H1 (cell line): Measurements from ENCODE around the gene WFDC5. TPM values are rescaled to one million over a fixed set of nuclear protein-coding genes. Genes with fewer than 3 reads are reported as not detected.

Experiments used
- CTCF ChIA-PET: fragments of 300-600 bp; sonication (Branson Sonifier 250); formaldehyde crosslinking; loops from one replicate; lab custom pipeline; 2021; ENCODE audit not compliant: partially characterized antibody; lab: Charles Lee
- POLR2A ChIA-PET: fragments of 300-600 bp; sonication (Branson Sonifier 250); formaldehyde crosslinking; loops from one replicate; lab custom pipeline; 2021; ENCODE audit warnings: inconsistent platforms; ENCODE audit not compliant: partially characterized antibody; lab: Charles Lee
- DNase-seq, 2 experiments: peaks; one replicate each; pipeline versions ENCODE4 v3.0.0 to v3.0.0-alpha.2; 2010 to 2022; ENCODE audit warnings: low spot score in 2 of 2, low read depth in 1 of 2, mixed read lengths in 1 of 2
- FAIRE-seq: peaks from 2 replicates; lab custom pipeline; 2011; peaks lifted over from hg19 to GRCh38; lab: Jason Lieb, UNC
- H2AFZ ChIP-seq: 2 replicates; pipeline ENCODE4 v1.8.1; 2012; ENCODE audit warnings: low read length, inconsistent platforms
- H2AK5ac ChIP-seq: 2 replicates; pipeline ENCODE4 v1.6.1; 2013; ENCODE audit warnings: low read depth, low read length
- H2BK120ac ChIP-seq: replicated peaks from 2 replicates; pipeline ENCODE3; 2013; ENCODE audit warnings: low read depth, low read length, inconsistent platforms
- H2BK12ac ChIP-seq: 2 replicates; pipeline ENCODE4 v1.6.1; 2013; ENCODE audit warnings: low read depth, low read length
- H2BK15ac ChIP-seq: 2 replicates; pipeline ENCODE4 v1.6.1; 2013; ENCODE audit warnings: low read length
- H2BK20ac ChIP-seq: 2 replicates; pipeline ENCODE4 v1.6.1; 2013; ENCODE audit warnings: low read length
- H2BK5ac ChIP-seq: 2 replicates; pipeline ENCODE4 v1.6.1; 2013; ENCODE audit warnings: low read depth, low read length
- H3K14ac ChIP-seq: 2 replicates; pipeline ENCODE4 v1.6.1; 2013; ENCODE audit warnings: inconsistent platforms; ENCODE audit not compliant: insufficient read length
- H3K18ac ChIP-seq: 2 replicates; pipeline ENCODE4 v1.6.1; 2013; ENCODE audit warnings: low read length; ENCODE audit errors: extremely low read depth
- H3K23ac ChIP-seq: 2 replicates; pipeline ENCODE4 v1.6.1; 2013; ENCODE audit warnings: inconsistent platforms; ENCODE audit not compliant: insufficient read length
- H3K23me2 ChIP-seq: 2 replicates; pipeline ENCODE4 v1.6.1; 2013; ENCODE audit warnings: low read depth, low read length
- H3K27ac ChIP-seq: 2 replicates; pipeline ENCODE4 v1.6.1; 2011; ENCODE audit warnings: low read depth, low read length, inconsistent platforms
- H3K27me3 ChIP-seq, 4 experiments: replicated peaks in 1 of 4; 1 replicate in 1 of 4; 2 replicates in 3 of 4; pipeline versions ENCODE4 v1.6.1 to v1.8.1; 2011 to 2013; ENCODE audit warnings: low read length in 3 of 4, mild to moderate bottlenecking in 3 of 4, inconsistent platforms in 2 of 4, mixed read lengths in 2 of 4, moderate library complexity in 1 of 4; ENCODE audit not compliant: control insufficient read depth in 3 of 4, insufficient read depth in 3 of 4; ENCODE audit errors: extremely low read depth in 1 of 4
- H3K36me3 ChIP-seq, 4 experiments: 2 replicates each; pipeline versions ENCODE4 v1.6.1 to v1.8.1; 2011 to 2013; ENCODE audit warnings: mild to moderate bottlenecking in 4 of 4, low read length in 3 of 4, moderate library complexity in 2 of 4, control low read depth in 1 of 4, inconsistent platforms in 1 of 4; ENCODE audit not compliant: insufficient read depth in 4 of 4, control insufficient read depth in 2 of 4
- H3K4ac ChIP-seq: replicated peaks from 2 replicates; pipeline ENCODE3; 2013; ENCODE audit warnings: low read length, low read depth, mixed read lengths, inconsistent platforms; ENCODE audit not compliant: insufficient read length
- H3K4me1 ChIP-seq, 4 experiments: replicated peaks in 1 of 4; 1 replicate in 1 of 4; 2 replicates in 3 of 4; pipeline versions ENCODE4 v1.6.1 to v1.8.1; 2011 to 2013; ENCODE audit warnings: low read length in 3 of 4, inconsistent platforms in 2 of 4, mixed read lengths in 1 of 4; ENCODE audit not compliant: insufficient read depth in 4 of 4, control insufficient read depth in 3 of 4
- H3K4me2 ChIP-seq, 2 experiments: 2 replicates each; pipeline versions ENCODE4 v1.6.1 to v1.8.1; 2011 to 2013; ENCODE audit warnings: low read depth in 2 of 2, low read length in 2 of 2, control low read depth in 1 of 2, inconsistent platforms in 1 of 2, mild to moderate bottlenecking in 1 of 2; ENCODE audit not compliant: insufficient read depth in 1 of 2
- H3K4me3 ChIP-seq, 4 experiments: fragments of 200-600, 300-600 bp in 1 of 4; sonication (generic), shearing (Covaris generic), sonication (Bioruptor Twin) in 1 of 4; 2 replicates each; pipeline versions ENCODE4 v1.5.1 to v1.8.1; 2011 to 2016; ENCODE audit warnings: low read length in 4 of 4, low read depth in 3 of 4, control low read depth in 2 of 4, inconsistent platforms in 2 of 4, mild to moderate bottlenecking in 2 of 4, mixed read lengths in 1 of 4, moderate library complexity in 1 of 4; ENCODE audit not compliant: insufficient read depth in 2 of 4; ENCODE audit errors: extremely low read depth in 1 of 4
- H3K56ac ChIP-seq: replicated peaks from 2 replicates; pipeline ENCODE3; 2013; ENCODE audit warnings: low read depth, mild to moderate bottlenecking, mixed read lengths, low read length, inconsistent platforms; ENCODE audit not compliant: insufficient read length
- H3K79me1 ChIP-seq: 2 replicates; pipeline ENCODE4 v1.6.1; 2013; ENCODE audit warnings: low read depth, low read length, control low read depth
- H3K79me2 ChIP-seq, 2 experiments: 2 replicates each; pipeline versions ENCODE4 v1.6.1 to v1.8.1; 2012 to 2013; ENCODE audit warnings: low read length in 2 of 2, mild to moderate bottlenecking in 2 of 2, inconsistent platforms in 1 of 2; ENCODE audit not compliant: insufficient read depth in 2 of 2, control insufficient read depth in 1 of 2
- H3K9ac ChIP-seq, 4 experiments: replicated peaks in 1 of 4; 1 replicate in 1 of 4; 2 replicates in 3 of 4; pipeline versions ENCODE4 v1.6.1 to v1.8.1; 2011 to 2013; ENCODE audit warnings: low read depth in 3 of 4, low read length in 3 of 4, control low read depth in 2 of 4, mild to moderate bottlenecking in 2 of 4, moderate library complexity in 2 of 4, inconsistent platforms in 1 of 4; ENCODE audit errors: extremely low read depth in 1 of 4
- H3K9me3 ChIP-seq, 2 experiments: 2 replicates each; pipeline versions ENCODE4 v1.6.1 to v1.8.1; 2012 to 2013; ENCODE audit warnings: mild to moderate bottlenecking in 2 of 2, moderate library complexity in 2 of 2, control low read depth in 1 of 2, inconsistent platforms in 1 of 2, low read depth in 1 of 2, low read length in 1 of 2, mixed read lengths in 1 of 2; ENCODE audit not compliant: insufficient read depth in 2 of 2
- H4K20me1 ChIP-seq, 2 experiments: replicated peaks in 1 of 2; 2 replicates each; pipeline versions ENCODE3 to v1.8.1; 2011 to 2013; ENCODE audit warnings: inconsistent platforms in 2 of 2, low read length in 2 of 2, mild to moderate bottlenecking in 1 of 2; ENCODE audit not compliant: insufficient read depth in 2 of 2, control insufficient read depth in 1 of 2
- H4K5ac ChIP-seq: 2 replicates; pipeline ENCODE4 v1.6.1; 2013; ENCODE audit warnings: low read length, low read depth, mixed read lengths, inconsistent platforms; ENCODE audit not compliant: insufficient read length
- H4K8ac ChIP-seq: 2 replicates; pipeline ENCODE4 v1.8.0; 2013; ENCODE audit warnings: mild to moderate bottlenecking, moderate library complexity, low read length, inconsistent platforms; ENCODE audit not compliant: insufficient read depth; ENCODE audit errors: extremely low read depth
- H4K91ac ChIP-seq: replicated peaks from 2 replicates; pipeline ENCODE3; 2013; ENCODE audit warnings: low read length, mixed read lengths, inconsistent platforms; ENCODE audit not compliant: insufficient read length
- EGR1 ChIP-seq: IDR thresholded peaks from 2 replicates; pipeline ENCODE4 v1.6.1; 2011; ENCODE audit warnings: low read depth, low read length, borderline replicate concordance
- EP300 ChIP-seq, 2 experiments: IDR thresholded peaks; 1 replicate in 1 of 2; 2 replicates in 1 of 2; pipeline ENCODE4 v1.6.1; 2011 to 2012; ENCODE audit warnings: low read depth in 2 of 2, low read length in 2 of 2, mild to moderate bottlenecking in 2 of 2, borderline replicate concordance in 1 of 2, inconsistent platforms in 1 of 2, moderate library complexity in 1 of 2
- JUN ChIP-seq: IDR thresholded peaks from 2 replicates; pipeline ENCODE4 v1.6.1; 2011; ENCODE audit warnings: low read depth, mild to moderate bottlenecking, improper control_type of control experiment, low read length
- MAFK ChIP-seq: IDR thresholded peaks from 2 replicates; pipeline ENCODE4 v1.6.1; 2012; ENCODE audit warnings: low read depth, mild to moderate bottlenecking, improper control_type of control experiment, low read length
- MAX ChIP-seq: IDR thresholded peaks from 2 replicates; pipeline ENCODE4 v1.6.1; 2012; ENCODE audit warnings: inconsistent platforms
- NANOG ChIP-seq: IDR thresholded peaks from 2 replicates; pipeline ENCODE4 v1.6.1; 2011; ENCODE audit warnings: low read length, low read depth, mild to moderate bottlenecking, inconsistent platforms; ENCODE audit not compliant: insufficient read depth, poor library complexity, severe bottlenecking
- NRF1 ChIP-seq: IDR thresholded peaks from 2 replicates; pipeline ENCODE4 v1.6.1; 2011; ENCODE audit warnings: mild to moderate bottlenecking, low read depth, low read length, improper control_type of control experiment
- POU5F1 ChIP-seq: IDR thresholded peaks from 2 replicates; pipeline ENCODE4 v1.6.1; 2011; ENCODE audit warnings: low read depth, mild to moderate bottlenecking, low read length, moderate library complexity
- RAD21 ChIP-seq, 2 experiments: IDR thresholded peaks in 1 of 2; conservative IDR thresholded peaks in 1 of 2; 2 replicates each; pipeline ENCODE4 v1.6.1; 2011; ENCODE audit warnings: low read depth in 2 of 2, low read length in 2 of 2, improper control_type of control experiment in 1 of 2, inconsistent platforms in 1 of 2, mild to moderate bottlenecking in 1 of 2, moderate library complexity in 1 of 2
- SIRT6 ChIP-seq: IDR thresholded peaks from one replicate; pipeline ENCODE4 v1.7.1; 2012; ENCODE audit warnings: low read length, inconsistent platforms
- SRF ChIP-seq: IDR thresholded peaks from 2 replicates; pipeline ENCODE4 v1.6.1; 2011; ENCODE audit warnings: mild to moderate bottlenecking, low read depth, low read length, moderate library complexity
- TAF7 ChIP-seq: optimal IDR thresholded peaks from 2 replicates; pipeline ENCODE3; 2011; ENCODE audit warnings: low read depth, mild to moderate bottlenecking, inconsistent platforms, low read length, moderate library complexity, borderline replicate concordance
- TEAD4 ChIP-seq: IDR thresholded peaks from 2 replicates; pipeline ENCODE4 v1.6.1; 2012; ENCODE audit warnings: low read depth, low read length, inconsistent platforms, mixed read lengths
- YY1 ChIP-seq: IDR thresholded peaks from 2 replicates; pipeline ENCODE4 v1.6.1; 2011; ENCODE audit warnings: low read depth, mild to moderate bottlenecking, low read length
- WGBS, 2 experiments: shearing (Covaris generic) in 1 of 2; methylation state at CpG; one replicate each; pipeline versions ENCODE4 v1.1.6 to v1.1.7; 2013 to 2015; ENCODE audit warnings: low lambda C conversion rate in 2 of 2, mixed read lengths in 2 of 2, inconsistent platforms in 1 of 2, low coverage in 1 of 2, missing lambda C conversion rate in 1 of 2; ENCODE audit not compliant: insufficient replicate concordance in 2 of 2, insufficient coverage in 1 of 2, insufficient read length in 1 of 2; ENCODE audit errors: extremely low coverage in 1 of 2, missing lambda C conversion rate in 1 of 2; 5-methylcytosine and 5-hydroxymethylcytosine counted together
- polyA plus RNA-seq, 7 experiments: library from polyadenylated mRNA; depleted of rRNA in 3 of 7; stranded (reverse) in 5 of 7; unstranded in 2 of 7; fragments of >200 nt in 5 of 7; fragments of 200-250 nt in 2 of 7; gene quantifications; 1 replicate in 5 of 7; 2 replicates in 1 of 7; 4 replicates in 1 of 7; pipeline versions ENCODE4 v1.2.1 to v1.2.3, GENCODE V29; 2011 to 2013; ENCODE audit warnings: missing spikeins in 2 of 7, mixed read lengths in 2 of 7
- total RNA-seq: library from RNA; stranded (reverse); fragmentation: NEBNext Ultra II Directional; extraction: Animal tissue kit (Norgen Biotek cat#: 25700); gene quantifications from 2 replicates; pipeline ENCODE4 v1.2.1, GENCODE V29; 2021

The WFDC5 gene
- total and polyA plus RNA-seq, 2 of the 8 experiments (the other 6 are each of a cell fraction or from before 2014, with no cell fraction given), result not detected

- Histone ChIP-seq H2BK120ac (no peak overlapping the region), H3K9ac (no peak overlapping the region), H3K4me2 (no peak overlapping the region), H3K23me2 (no peaks in the 10 kb centered on the region), H2BK15ac (no peak overlapping the region), H2AFZ (no peak overlapping the region), H3K79me2 (no peaks in the 10 kb centered on the region), H3K9me3 (no peaks in the 10 kb centered on the region), H3K23ac (no peak overlapping the region), H4K91ac (no peak overlapping the region), H3K27me3 (no peaks in the 10 kb centered on the region), H3K4ac (no peak overlapping the region), H3K4me1 (no peaks in the 10 kb centered on the region; a peak in 1 of 7 replicates), H3K79me1 (no peaks in the 10 kb centered on the region), H2AK5ac (no peak overlapping the region), H4K5ac (no peak overlapping the region), H3K36me3 (no peaks in the 10 kb centered on the region), H3K18ac (no peak overlapping the region), H2BK5ac (no peak overlapping the region), H2BK12ac (no peak overlapping the region), H3K4me3 (no peak overlapping the region), H4K20me1 (no peaks in the 10 kb centered on the region), H2BK20ac (no peak overlapping the region), H3K14ac (no peak overlapping the region), H4K8ac (no peak overlapping the region), H3K56ac (no peak overlapping the region), H3K27ac (no peak overlapping the region)
- ChIA-PET POLR2A (no interaction called here), CTCF (interaction anchor here (1.0 to 2.2 kb wide), 6 partner anchors 10 to 112 kb away, joined by 3 to 7 read pairs (median 4); no protein-coding TSS in a partner anchor)
- TF ChIP-seq SRF (no peak), MAFK (no peak), TEAD4 (no peak), MAX (no peak), NANOG (no peak), YY1 (no peak), SIRT6 (no peak), TAF7 (no peak), RAD21 (IDR thresholded peaks at IDR 0.05 in 1 of 2, conservative IDR thresholded peaks at IDR 0.05 in 1 of 2; ENCODE audit: low read depth in 2 of 2, low read length in 2 of 2) (no peak), EP300 (IDR thresholded peaks at IDR 0.05; ENCODE audit: borderline replicate concordance in 1 of 2, low read depth in 2 of 2, low read length in 2 of 2) (no peak), EGR1 (no peak), JUN (no peak), POU5F1 (no peak), NRF1 (no peak)
- WGBS, 2 experiments, result 89% methylated on average over 2 of the region's 2 CpGs; no CpG with 5 or more reads in 1 of the 2 experiments
- DNase-seq (no peak), FAIRE-seq (no peak)
These were observed 3.1 kb upstream of the WFDC5 start for GRCh38 chr20:45118028-45118427.
